AG04450 (cell line): Measurements from ENCODE around the gene EYA4. TPM values are rescaled to one million over a fixed set of nuclear protein-coding genes. Genes with fewer than 3 reads are reported as not detected.

Source experiments
- CTCF ChIA-PET: fragments of 300-600, 350-600 bp; formaldehyde crosslinking; extraction: SDS; loops from one replicate; lab custom pipeline; 2022; ENCODE audit warnings: antibody characterized with exemption, inconsistent platforms; lab: Charles Lee
- POLR2A ChIA-PET: fragments of 350-600 bp; formaldehyde crosslinking; extraction: SDS; loops from one replicate; lab custom pipeline; 2021; ENCODE audit warnings: antibody characterized with exemption, inconsistent platforms; lab: Yijun Ruan, JAX
- DNase-seq: peaks from one replicate; pipeline ENCODE4 v3.0.0-alpha.2; 2011; ENCODE audit warnings: low read depth, low spot score
- H3K27ac ChIP-seq: one replicate; pipeline ENCODE4 v1.5.1; 2012; ENCODE audit warnings: low read depth, low read length, control low read depth
- H3K27me3 ChIP-seq: one replicate; pipeline ENCODE4 v1.6.0; 2012; ENCODE audit warnings: low read length; ENCODE audit not compliant: control insufficient read depth, insufficient read depth
- H3K4me3 ChIP-seq: 2 replicates; pipeline ENCODE4 v1.5.1; 2011; ENCODE audit warnings: mild to moderate bottlenecking, low read depth, low read length, control low read depth
- H3K9me3 ChIP-seq: 2 replicates; pipeline ENCODE4 v1.5.1; 2012; ENCODE audit warnings: low read length; ENCODE audit not compliant: control insufficient read depth, insufficient read depth
- polyA plus RNA-seq: library from polyadenylated mRNA; depleted of rRNA; stranded (reverse); fragments of >200 nt; gene quantifications from 2 replicates; pipeline ENCODE4 v1.2.3, GENCODE V29; 2011
- TF ChIP-seq, protein P1 (sequence below): IDR thresholded peaks from 2 replicates; pipeline ENCODE4 v1.5.1; 2011; ENCODE audit warnings: low read depth, low read length, control low read depth, inconsistent platforms

The EYA4 gene
- polyA plus RNA-seq, 1 experiment = 37.8 TPM

GRCh38 chr6:133408543-133408942 is 167.4 kb downstream of the EYA4 start:
- DNase-seq = no peak
- ChIA-PET CTCF (no interaction called here), POLR2A (no interaction called here)
- Histone ChIP-seq H3K27me3 (no peaks in the 10 kb centered on the region), H3K4me3 (no peak overlapping the region), H3K27ac (no peak overlapping the region), H3K9me3 (no peaks in the 10 kb centered on the region)
- TF ChIP-seq, protein P1, sequence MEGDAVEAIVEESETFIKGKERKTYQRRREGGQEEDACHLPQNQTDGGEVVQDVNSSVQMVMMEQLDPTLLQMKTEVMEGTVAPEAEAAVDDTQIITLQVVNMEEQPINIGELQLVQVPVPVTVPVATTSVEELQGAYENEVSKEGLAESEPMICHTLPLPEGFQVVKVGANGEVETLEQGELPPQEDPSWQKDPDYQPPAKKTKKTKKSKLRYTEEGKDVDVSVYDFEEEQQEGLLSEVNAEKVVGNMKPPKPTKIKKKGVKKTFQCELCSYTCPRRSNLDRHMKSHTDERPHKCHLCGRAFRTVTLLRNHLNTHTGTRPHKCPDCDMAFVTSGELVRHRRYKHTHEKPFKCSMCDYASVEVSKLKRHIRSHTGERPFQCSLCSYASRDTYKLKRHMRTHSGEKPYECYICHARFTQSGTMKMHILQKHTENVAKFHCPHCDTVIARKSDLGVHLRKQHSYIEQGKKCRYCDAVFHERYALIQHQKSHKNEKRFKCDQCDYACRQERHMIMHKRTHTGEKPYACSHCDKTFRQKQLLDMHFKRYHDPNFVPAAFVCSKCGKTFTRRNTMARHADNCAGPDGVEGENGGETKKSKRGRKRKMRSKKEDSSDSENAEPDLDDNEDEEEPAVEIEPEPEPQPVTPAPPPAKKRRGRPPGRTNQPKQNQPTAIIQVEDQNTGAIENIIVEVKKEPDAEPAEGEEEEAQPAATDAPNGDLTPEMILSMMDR = no peak

GRCh38 chr6:133410638-133411435 is 169.7 kb downstream of the EYA4 start:
- no peak for DNase-seq
- TF ChIP-seq, protein P1 = no peak
- H3K27me3 ChIP-seq = no peaks in the 10 kb centered on the region
- H3K9me3 ChIP-seq = no peaks in the 10 kb centered on the region
- no peak overlapping the region for H3K27ac ChIP-seq
- ChIA-PET POLR2A (no interaction called here), CTCF (interaction anchor here (0.6 kb wide), 1 partner anchor 410 kb away, joined by 4 read pairs; no protein-coding TSS in a partner anchor)
- H3K4me3 ChIP-seq = no peak overlapping the region

GRCh38 chr6:133411757-133412156 is 170.6 kb downstream of the EYA4 start:
- TF ChIP-seq, protein P1 = no peak
- POLR2A ChIA-PET = no interaction called here
- CTCF ChIA-PET = interaction anchor here (0.6 kb wide), 1 partner anchor 589 kb away, joined by 3 read pairs; no protein-coding TSS in a partner anchor

DNA sequence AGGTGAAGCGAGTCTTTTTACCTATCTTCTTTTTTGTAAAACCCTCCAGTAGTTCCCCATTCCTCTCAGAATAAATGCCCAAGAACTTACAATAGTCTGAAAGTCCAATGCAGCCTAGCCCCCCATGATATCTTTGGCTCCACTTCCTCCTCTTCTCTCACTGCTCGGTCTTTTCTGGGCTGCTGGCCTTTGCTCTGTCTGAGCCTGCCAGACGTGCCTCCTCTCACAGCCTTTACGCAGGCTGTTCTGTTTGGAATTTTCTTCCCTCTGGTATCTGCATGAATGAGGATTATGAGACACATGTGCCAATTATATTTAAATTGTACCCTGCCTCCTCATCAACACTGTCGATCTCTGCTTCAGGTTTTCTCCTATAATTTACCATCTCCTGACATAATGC is 174.1 kb downstream of the EYA4 start:
- TF ChIP-seq, protein P1 = no peak
- ChIA-PET CTCF (no interaction called here), POLR2A (no interaction called here)

More at GRCh38 chr6:133411757-133412156, 170.6 kb downstream of the EYA4 start:
- no peaks in the 10 kb centered on the region for H3K9me3 ChIP-seq
- no peak overlapping the region for H3K4me3 ChIP-seq
- no peak for DNase-seq
- H3K27me3 ChIP-seq = no peaks in the 10 kb centered on the region
- no peak overlapping the region for H3K27ac ChIP-seq

GRCh38 chr6:133418108-133418507 is 177.0 kb downstream of the EYA4 start:
- no peak overlapping the region for H3K27ac ChIP-seq
- DNase-seq = no peak
- ChIA-PET CTCF (interaction anchor here (0.5 kb wide), 1 partner anchor 88 kb away, joined by 3 read pairs; no protein-coding TSS in a partner anchor), POLR2A (no interaction called here)
- no peak overlapping the region for H3K4me3 ChIP-seq
- H3K9me3 ChIP-seq = no peaks in the 10 kb centered on the region
- no peaks in the 10 kb centered on the region for H3K27me3 ChIP-seq
- TF ChIP-seq, protein P1 = no peak

More for the DNA sequence above, 174.1 kb downstream of the EYA4 start:
- H3K9me3 ChIP-seq = no peaks in the 10 kb centered on the region
- no peak overlapping the region for H3K4me3 ChIP-seq
- no peak for DNase-seq
- no peaks in the 10 kb centered on the region for H3K27me3 ChIP-seq
- no peak overlapping the region for H3K27ac ChIP-seq
